GM21423 (cell line): ENCODE data around the gene ARL5A.
"Not testable (repeated sequence)": the region's sequence is repeated elsewhere in the genome, so short reads cannot be mapped to it uniquely, and the experiment has no call there.

Experiments
- ATAC-seq: cut with Tn5 transposase; IDR thresholded peaks from one replicate; pipeline ENCODE4 v1.9.1; 2021; ENCODE audit warnings: mild to moderate bottlenecking, moderate library complexity; ENCODE audit not compliant: unreplicated experiment

Gene ARL5A

GRCh38 chr2:151796774-151797173, 31.4 kb downstream of the ARL5A start:
- no peak for ATAC-seq

GRCh38 chr2:151795646-151796240, 32.5 kb downstream of the ARL5A start:
- no peak for ATAC-seq

- ATAC-seq = not testable (repeated sequence)
Observed at GRCh38 chr2:151794422-151794821, 33.8 kb downstream of the ARL5A start.

GRCh38 chr2:151793123-151793522, 35.1 kb downstream of the ARL5A start:
- no peak for ATAC-seq

- ATAC-seq = no peak
Observed at GRCh38 chr2:151792589-151792988, 35.6 kb downstream of the ARL5A start.

- ATAC-seq = no peak
Observed at GRCh38 chr2:151791545-151791944, 36.7 kb downstream of the ARL5A start.

GRCh38 chr2:151790689-151791088, 37.5 kb downstream of the ARL5A start:
- ATAC-seq = no peak

GRCh38 chr2:151789055-151789834, 39.0 kb downstream of the ARL5A start:
- ATAC-seq = no peak

GRCh38 chr2:151786483-151786882, 41.7 kb downstream of the ARL5A start:
- no peak for ATAC-seq

GRCh38 chr2:151786077-151786476, 42.1 kb downstream of the ARL5A start:
- no peak for ATAC-seq

- no peak for ATAC-seq
Observed at GRCh38 chr2:151783133-151783520, 45.1 kb downstream of the ARL5A start.

- ATAC-seq = no peak
Observed at GRCh38 chr2:151782378-151783132, 45.7 kb downstream of the ARL5A start.

GRCh38 chr2:151781642-151782041, 46.6 kb downstream of the ARL5A start:
- no peak for ATAC-seq

- no peak for ATAC-seq
Observed at GRCh38 chr2:151780938-151781337, 47.3 kb downstream of the ARL5A start.

- ATAC-seq = no peak
Observed at GRCh38 chr2:151777935-151778334, 50.3 kb downstream of the ARL5A start.

GRCh38 chr2:151777487-151777886, 50.7 kb downstream of the ARL5A start:
- ATAC-seq = no peak

- ATAC-seq = no peak
Observed at GRCh38 chr2:151776367-151776766, 51.9 kb downstream of the ARL5A start.

- no peak for ATAC-seq
Observed at GRCh38 chr2:151775057-151775740, 53.0 kb downstream of the ARL5A start.

GRCh38 chr2:151774506-151774905, 53.7 kb downstream of the ARL5A start:
- no peak for ATAC-seq

GRCh38 chr2:151771599-151772358, 56.4 kb downstream of the ARL5A start:
- peak; percentile 96 for ATAC-seq

- ATAC-seq = no peak
Observed at GRCh38 chr2:151770995-151771394, 57.2 kb downstream of the ARL5A start.
